ENCODE data around the gene GOLGA8B.
"Not testable (repeated sequence)": the region's sequence is repeated elsewhere in the genome, so short reads cannot be mapped to it uniquely, and the experiment has no call there.

Gene GOLGA8B

DNA sequence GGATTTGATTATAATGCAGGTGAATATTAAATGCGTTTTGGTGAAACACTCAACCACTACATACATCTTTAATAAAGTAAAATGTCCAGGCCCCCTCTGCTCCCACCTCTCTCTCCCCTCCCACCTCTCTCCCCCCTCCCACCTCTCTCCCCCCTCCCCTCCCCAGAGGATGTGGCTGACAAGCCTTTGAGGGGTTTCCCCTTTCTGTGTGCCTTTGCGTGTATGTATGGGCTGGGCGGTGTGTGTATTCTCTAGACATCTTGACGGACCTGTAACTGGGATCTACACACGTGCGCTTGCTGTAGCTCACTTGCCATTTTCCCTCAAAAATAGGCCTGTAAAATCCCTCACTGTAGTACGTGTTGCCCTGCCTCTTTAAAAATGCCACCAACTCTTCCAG, 28.3 kb downstream of the GOLGA8B start:
- peak; percentile 33 for DNase-seq

DNA sequence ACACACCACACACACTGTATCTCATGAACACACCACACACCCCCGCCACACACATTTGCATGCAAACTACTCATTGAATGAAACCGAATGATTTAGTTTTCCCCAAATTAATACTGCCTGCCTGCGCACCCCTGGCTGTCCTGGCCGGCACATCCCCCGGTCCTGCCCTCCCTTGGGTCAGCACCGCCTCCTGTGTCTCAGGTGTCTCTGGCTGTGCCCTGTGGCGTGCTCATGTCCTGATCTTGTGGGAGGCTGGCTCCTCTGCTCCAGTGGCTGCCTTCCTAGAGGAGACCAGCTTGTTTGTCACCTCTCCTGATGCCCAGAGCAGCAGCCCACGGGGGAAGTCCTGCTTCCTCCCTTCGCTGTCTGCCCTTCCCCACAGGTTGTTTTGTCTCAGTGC, 28.7 kb downstream of the GOLGA8B start:
- not testable (repeated sequence) for DNase-seq

DNA sequence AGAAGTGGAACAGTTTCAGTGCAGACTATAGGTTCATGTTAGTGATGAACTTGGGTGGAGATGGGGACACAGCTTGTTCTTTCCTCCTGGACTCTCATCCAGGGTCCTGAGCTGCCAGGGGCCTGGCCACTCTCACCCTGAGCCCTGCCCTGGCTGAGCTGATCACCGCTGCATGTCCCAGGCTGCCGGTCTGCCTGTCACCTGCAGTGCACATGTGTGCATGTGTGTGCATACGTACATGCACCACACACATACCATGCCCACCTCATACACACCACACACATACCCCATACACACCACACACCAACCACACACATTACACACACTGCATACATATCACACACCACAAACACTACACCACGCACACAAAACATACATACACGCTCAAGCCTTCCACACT, 29.3 kb downstream of the GOLGA8B start:
- DNase-seq, result not testable (repeated sequence)

DNA sequence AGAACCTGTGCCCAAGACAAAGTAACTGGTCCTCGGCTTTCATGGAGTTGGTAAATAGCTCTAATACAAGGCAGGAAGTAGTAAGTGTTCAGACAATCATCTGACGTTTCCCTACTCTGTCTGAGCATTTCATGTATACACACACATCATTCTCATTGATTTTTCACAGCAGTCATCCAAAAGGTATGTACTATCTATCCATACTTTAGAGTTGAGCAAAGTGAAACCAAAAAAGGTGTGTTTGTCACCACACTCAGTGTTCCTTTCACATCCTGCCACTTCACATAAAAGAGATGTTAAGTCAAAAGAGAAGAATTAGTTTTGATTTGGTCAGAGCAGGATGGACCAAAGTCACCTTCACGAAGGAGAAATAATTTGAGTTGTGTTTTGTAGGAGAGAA, 33.3 kb downstream of the GOLGA8B start:
- not testable (repeated sequence) for DNase-seq

DNA sequence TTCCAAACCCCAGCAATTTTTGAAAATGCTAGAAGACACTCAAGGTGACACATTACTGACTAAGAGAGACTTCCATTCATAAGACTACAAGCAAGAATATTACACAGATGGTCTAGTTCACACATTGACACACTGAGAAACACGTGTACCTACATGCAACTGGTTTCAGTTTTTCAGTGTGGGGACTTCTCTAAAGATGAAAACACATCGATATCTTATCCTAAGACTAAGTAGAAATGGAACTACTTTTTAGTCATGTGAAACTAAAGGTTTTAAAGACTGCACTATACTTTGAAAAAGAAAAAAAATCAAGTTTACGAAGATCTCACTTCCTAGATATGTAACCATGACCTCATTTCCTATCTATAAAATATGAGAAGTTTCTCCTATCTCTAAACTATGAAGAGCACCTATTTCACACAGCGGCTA, 34.1 kb downstream of the GOLGA8B start:
- DNase-seq, result not testable (repeated sequence)

DNA sequence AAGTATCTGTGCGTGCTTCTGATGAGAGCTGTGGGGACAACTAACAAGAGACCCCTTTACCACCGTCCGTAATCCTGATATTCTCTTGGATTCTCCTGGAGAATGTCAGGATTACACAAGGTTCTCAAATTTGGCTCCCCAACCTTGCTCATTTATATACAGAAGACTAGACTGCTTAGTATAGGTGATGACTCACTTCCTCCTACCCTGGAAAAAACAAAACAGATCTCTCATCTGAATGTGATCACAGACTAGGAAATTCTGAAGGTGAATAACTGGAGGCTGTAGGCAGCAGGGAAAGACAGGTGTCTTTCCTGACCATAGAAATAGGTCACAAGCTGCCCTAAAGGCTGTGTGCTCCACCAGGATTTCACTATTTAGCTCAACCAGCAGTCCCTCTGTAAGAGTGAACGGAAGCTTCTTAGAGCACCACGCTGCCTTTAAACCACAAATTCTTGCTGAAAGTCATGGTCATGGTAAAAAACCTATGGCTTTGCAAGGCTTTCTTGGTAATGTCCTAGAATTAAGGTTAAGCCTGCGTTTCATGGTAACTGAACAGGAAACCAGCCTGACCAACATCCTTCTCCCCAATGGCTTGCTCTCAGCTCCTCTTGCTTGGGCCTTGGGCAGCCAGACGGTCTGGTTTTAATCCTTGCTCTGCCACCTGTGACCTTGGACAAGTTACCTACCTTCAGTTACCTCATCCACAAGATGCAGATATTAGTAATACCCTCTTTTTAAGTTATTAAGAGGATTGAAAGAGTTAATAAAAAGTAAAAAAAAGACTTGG, 39.4 kb downstream of the GOLGA8B start:
- DNase-seq, result not testable (repeated sequence)

DNA sequence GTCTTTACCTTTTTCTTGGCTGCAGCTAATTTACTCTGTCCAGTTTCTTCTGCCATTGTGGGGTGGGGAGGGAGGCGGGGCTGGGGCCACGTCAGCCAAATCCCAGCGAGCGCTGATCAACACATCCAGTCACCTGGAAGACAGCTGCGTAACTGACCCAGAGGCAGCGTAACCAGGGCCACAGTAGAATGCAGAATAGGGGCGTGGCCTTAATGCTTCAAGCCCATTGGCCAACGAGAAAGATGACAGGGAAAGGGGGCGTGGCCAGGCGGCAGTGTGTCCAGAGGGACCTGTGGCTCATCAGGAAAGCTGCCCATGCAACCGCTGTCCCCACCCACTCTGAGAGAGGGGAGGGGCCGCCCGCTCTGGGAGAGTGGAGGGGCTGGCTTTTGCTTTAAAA, 47.6 kb downstream of the GOLGA8B start:
- DNase-seq, result not testable (repeated sequence)
